Breast epithelium (tissue), 3 donors: ENCODE results near the gene ATP2C2.

Experiments used
- POLR2A ChIP-seq: fragments of 450-650 bp; IDR thresholded peaks from one replicate; pipeline ENCODE4 v1.6.1; 2016; ENCODE audit warnings: antibody characterized with exemption, mild to moderate bottlenecking, moderate library complexity
- POLR2AphosphoS5 ChIP-seq, 3 donors: sonication (generic); formaldehyde crosslinking; IDR thresholded peaks; one replicate each; pipeline ENCODE4 v1.6.1; 2017; ENCODE audit warnings: antibody characterized with exemption in 3 of 3

DNA sequence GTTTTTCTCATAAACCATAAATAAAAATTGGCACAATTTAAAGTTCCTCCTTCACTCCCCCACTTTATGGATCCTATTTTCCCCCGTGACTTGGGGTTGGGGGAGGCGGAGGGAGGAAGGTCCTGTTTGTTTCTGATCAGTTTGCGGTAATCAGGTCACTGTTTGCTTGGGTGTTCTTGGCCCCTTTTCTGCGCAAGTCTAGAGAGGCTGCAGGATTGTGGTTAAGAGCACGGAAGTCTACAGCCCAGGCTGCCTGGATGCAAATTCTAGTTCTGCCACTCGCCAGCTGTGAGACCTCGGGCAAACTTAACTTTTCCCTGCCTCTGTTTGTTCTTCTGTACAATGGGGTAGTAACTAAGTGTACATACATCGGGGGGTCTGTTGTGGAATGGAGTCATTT is 12.1 kb downstream of the ATP2C2 start:
- no peak for TF ChIP-seq POLR2A
- TF ChIP-seq POLR2AphosphoS5 (IDR thresholded peaks at IDR 0.05): no peak
